Measurements from ENCODE around the gene C19orf53.

The C19orf53 gene

GRCh38 chr19:13807421-13808021 is 33.3 kb downstream of the C19orf53 start:
- H3K9ac ChIP-seq = no peak overlapping the region
- no peak overlapping the region for H3K4me2 ChIP-seq
- peaks cover 0 to 6% (median 0%) of the 10 kb centered on the region in 11 experiments; a peak in 2 of 22 replicates for H4K20me1 ChIP-seq
- H3K4me1 ChIP-seq = no peaks in the 10 kb centered on the region
- H3K27me3 ChIP-seq = no peaks in the 10 kb centered on the region
- peaks cover 69 to 96% (median 78%) of the 10 kb centered on the region in 11 experiments for H3K36me3 ChIP-seq
- H3K4me3 ChIP-seq = no peak overlapping the region
- TF ChIP-seq Cebpa-rat (IDR thresholded peaks at IDR 0.05) = no peak
- no peaks in the 10 kb centered on the region for H3K9me3 ChIP-seq (replicated peaks in 1 of 11)
- H3K27ac ChIP-seq = no peak overlapping the region

DNA sequence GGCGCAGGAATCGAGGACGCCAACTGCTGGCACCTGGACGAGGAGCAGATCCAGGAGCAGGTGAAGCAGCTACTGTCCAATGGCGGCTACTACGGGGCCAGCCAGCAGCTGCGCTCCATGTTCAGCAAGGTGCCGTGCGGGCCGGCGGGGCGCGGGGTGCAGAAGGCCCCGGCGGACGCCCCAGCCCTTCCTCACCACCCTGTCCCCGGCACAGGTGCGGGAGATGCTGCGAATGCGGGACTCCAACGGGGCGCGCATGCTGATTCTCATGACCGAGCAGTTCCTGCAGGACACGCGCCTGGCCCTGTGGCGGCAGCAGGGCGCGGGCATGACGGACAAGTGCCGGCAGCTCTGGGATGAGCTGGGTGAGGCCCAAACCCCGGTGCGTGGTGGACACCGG is 34.6 kb downstream of the C19orf53 start:
- Histone ChIP-seq H3K36me3 (peaks cover 73 to 100% (median 83%) of the 10 kb centered on the region in 11 experiments), H3K4me3 (no peak overlapping the region), H3K4me1 (peaks cover 0 to 1% (median 0%) of the 10 kb centered on the region in 10 experiments; a peak in 1 of 20 replicates), H3K9me3 (replicated peaks in 1 of 11) (0 out of 22 replicates have a peak, but pooled peaks cover 0 to 5% (median 0%) of the 10 kb centered on the region in 11 experiments), H3K4me2 (no peak overlapping the region), H3K9ac (no peak overlapping the region), H3K27me3 (no peaks in the 10 kb centered on the region), H4K20me1 (peaks cover 0 to 6% (median 0%) of the 10 kb centered on the region in 11 experiments; a peak in 2 of 22 replicates), H3K27ac (no peak overlapping the region)
- no peak for TF ChIP-seq Cebpa-rat (IDR thresholded peaks at IDR 0.05)

DNA sequence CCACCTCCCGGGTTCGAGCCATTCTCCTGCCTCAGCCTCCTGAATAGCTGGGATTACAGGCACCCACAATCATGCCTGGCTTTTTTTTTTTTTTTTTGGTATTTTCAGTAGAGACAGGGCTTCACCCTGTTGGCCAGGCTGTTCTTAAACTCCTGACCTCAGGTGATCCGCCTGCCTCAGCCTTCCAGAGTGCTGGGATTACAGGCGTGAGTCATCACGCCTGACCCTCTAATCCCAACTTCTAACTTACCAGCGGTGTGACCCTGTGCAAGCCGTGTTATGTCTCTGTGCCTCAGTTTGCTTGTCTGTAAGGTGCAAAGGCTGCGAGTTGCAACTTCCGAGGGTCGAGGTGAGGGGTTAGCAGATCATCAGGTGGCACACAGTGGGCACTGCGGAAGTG is 38.3 kb downstream of the C19orf53 start:
- H3K9me3 ChIP-seq (replicated peaks in 1 of 11) = 0 out of 22 replicates have a peak, but pooled peaks cover 0 to 5% (median 0%) of the 10 kb centered on the region in 11 experiments
- H3K4me2 ChIP-seq = no peak overlapping the region
- H3K9ac ChIP-seq = no peak overlapping the region
- H3K4me1 ChIP-seq = peaks cover 0 to 25% (median 13%) of the 10 kb centered on the region in 10 experiments; a peak in 16 of 20 replicates
- H3K4me3 ChIP-seq = no peak overlapping the region
- H3K27me3 ChIP-seq = no peaks in the 10 kb centered on the region
- no peak overlapping the region for H3K27ac ChIP-seq
- peaks cover 68 to 100% (median 86%) of the 10 kb centered on the region in 11 experiments for H3K36me3 ChIP-seq
- no peak for TF ChIP-seq Cebpa-rat (IDR thresholded peaks at IDR 0.05)
- peaks cover 0 to 6% (median 0%) of the 10 kb centered on the region in 11 experiments; a peak in 2 of 22 replicates for H4K20me1 ChIP-seq

DNA sequence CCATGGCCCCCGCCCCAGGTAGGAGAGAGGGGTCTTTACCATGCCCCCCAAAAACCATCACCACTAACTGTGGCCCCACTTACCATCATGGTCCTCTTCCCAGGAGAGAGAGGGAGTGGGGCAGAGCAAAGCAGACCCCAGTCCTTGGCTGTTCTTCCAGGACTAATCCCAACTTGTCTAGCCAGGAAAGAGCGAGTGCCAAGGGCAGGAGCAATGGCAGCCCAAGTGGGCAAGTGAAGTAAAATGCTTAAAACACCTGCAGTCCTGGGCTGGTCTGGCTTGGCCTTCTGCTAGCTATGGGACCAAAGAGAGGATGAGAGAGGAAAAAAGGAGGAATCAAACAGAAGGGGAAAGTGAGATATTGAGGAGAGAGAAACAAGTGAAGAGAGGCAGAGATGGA is 38.9 kb downstream of the C19orf53 start:
- H3K9ac ChIP-seq = no peak overlapping the region
- H4K20me1 ChIP-seq = peaks cover 0 to 6% (median 0%) of the 10 kb centered on the region in 11 experiments; a peak in 2 of 22 replicates
- H3K36me3 ChIP-seq = peaks cover 62 to 98% (median 82%) of the 10 kb centered on the region in 11 experiments
- H3K27me3 ChIP-seq = no peaks in the 10 kb centered on the region
- 0 out of 22 replicates have a peak, but pooled peaks cover 0 to 5% (median 0%) of the 10 kb centered on the region in 11 experiments for H3K9me3 ChIP-seq (replicated peaks in 1 of 11)
- TF ChIP-seq Cebpa-rat (IDR thresholded peaks at IDR 0.05) = no peak
- H3K4me3 ChIP-seq = no peak overlapping the region
- H3K27ac ChIP-seq = no peak overlapping the region
- H3K4me1 ChIP-seq = peaks cover 0 to 28% (median 15%) of the 10 kb centered on the region in 10 experiments; a peak in 16 of 20 replicates
- H3K4me2 ChIP-seq = no peak overlapping the region

DNA sequence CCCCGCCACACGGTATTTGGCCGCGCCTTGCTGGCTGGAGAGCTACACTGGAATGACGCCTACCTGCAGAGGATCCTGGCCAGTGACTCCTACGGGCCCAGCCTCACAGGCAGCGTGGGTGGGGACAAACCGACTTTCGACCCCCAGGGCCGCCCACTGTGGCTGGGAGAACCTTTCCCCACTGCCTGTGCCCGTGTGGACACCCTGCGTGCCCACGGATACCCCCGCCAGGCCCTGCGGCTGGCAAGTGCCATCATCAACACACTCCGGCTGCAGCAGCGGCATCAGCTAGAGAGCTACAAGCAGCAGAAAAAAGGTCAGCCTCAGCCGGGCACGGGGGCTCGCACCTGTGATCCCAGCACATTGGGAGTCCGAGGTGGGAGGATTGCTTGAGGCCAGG is 40.3 kb downstream of the C19orf53 start:
- H3K9ac ChIP-seq = no peak overlapping the region

DNA sequence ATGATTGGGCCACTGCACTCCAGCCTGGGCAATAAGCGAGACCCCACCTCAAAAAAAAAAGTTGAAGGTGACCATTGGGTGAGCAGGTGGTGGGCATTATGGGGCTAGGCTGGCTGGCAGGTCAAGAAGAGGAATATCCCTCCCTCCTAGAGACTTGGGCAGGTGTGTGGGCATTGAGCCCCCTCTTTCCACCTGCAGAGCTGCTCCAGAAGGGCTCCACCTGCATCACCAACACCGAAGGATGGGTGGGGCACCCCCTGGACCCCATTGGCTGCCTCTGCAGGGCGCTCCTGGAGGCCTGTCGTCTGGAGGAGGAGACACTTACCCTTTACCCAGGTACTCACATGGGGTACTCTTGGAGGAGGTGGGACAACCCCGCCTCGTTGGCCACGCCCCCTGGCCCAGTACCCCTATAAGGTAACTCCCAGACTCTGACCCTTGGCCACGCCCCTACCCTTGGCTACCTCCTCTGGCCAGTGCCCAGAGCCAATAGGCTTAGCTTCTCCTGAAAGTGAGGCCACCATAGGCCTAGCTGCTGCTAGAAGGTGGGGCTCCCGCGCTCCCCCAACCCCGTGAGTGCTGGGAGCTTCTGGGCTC is 42.9 kb downstream of the C19orf53 start:
- peak overlapping the region in 2 of 11 experiments; percentile 23 to 33; a peak in 3 of 22 replicates for H3K9ac ChIP-seq
- peaks cover 0 to 3% (median 0%) of the 10 kb centered on the region in 11 experiments; a peak in 1 of 22 replicates for H4K20me1 ChIP-seq
- no peak for TF ChIP-seq Cebpa-rat (IDR thresholded peaks at IDR 0.05)
- no peaks in the 10 kb centered on the region for H3K27me3 ChIP-seq
- H3K4me3 ChIP-seq = no peak overlapping the region
- 0 out of 22 replicates have a peak, but pooled peaks cover 0 to 5% (median 0%) of the 10 kb centered on the region in 11 experiments for H3K9me3 ChIP-seq (replicated peaks in 1 of 11)
- H3K4me2 ChIP-seq = peak overlapping the region; percentile 19 to 63 (median 45); a peak in 18 of 22 replicates
- H3K36me3 ChIP-seq = peaks cover 51 to 87% (median 61%) of the 10 kb centered on the region in 11 experiments
- H3K4me1 ChIP-seq = peaks cover under 1 to 30% (median 18%) of the 10 kb centered on the region in 10 experiments; a peak in 17 of 20 replicates
- no peak overlapping the region for H3K27ac ChIP-seq

More for the DNA sequence above, 40.3 kb downstream of the C19orf53 start:
- no peaks in the 10 kb centered on the region for H3K27me3 ChIP-seq
- peaks cover 50 to 92% (median 72%) of the 10 kb centered on the region in 11 experiments for H3K36me3 ChIP-seq
- H3K4me3 ChIP-seq = no peak overlapping the region
- no peaks in the 10 kb centered on the region; a peak in 1 of 22 replicates for H4K20me1 ChIP-seq
- H3K27ac ChIP-seq = no peak overlapping the region
- peaks cover 0 to 28% (median 15%) of the 10 kb centered on the region in 10 experiments; a peak in 16 of 20 replicates for H3K4me1 ChIP-seq
- 0 out of 22 replicates have a peak, but pooled peaks cover 0 to 5% (median 0%) of the 10 kb centered on the region in 11 experiments for H3K9me3 ChIP-seq (replicated peaks in 1 of 11)
- no peak overlapping the region for H3K4me2 ChIP-seq
- TF ChIP-seq Cebpa-rat (IDR thresholded peaks at IDR 0.05) = no peak

- Histone ChIP-seq H4K20me1 (peaks cover 0 to 3% (median 0%) of the 10 kb centered on the region in 11 experiments; a peak in 1 of 22 replicates), H3K4me3 (no peak overlapping the region), H3K36me3 (peaks cover 45 to 84% (median 63%) of the 10 kb centered on the region in 11 experiments), H3K9me3 (replicated peaks in 1 of 11) (0 out of 22 replicates have a peak, but pooled peaks cover 0 to 5% (median 0%) of the 10 kb centered on the region in 11 experiments), H3K4me2 (peak overlapping the region; percentile 19 to 63 (median 45); a peak in 19 of 22 replicates), H3K4me1 (peaks cover 7 to 37% (median 24%) of the 10 kb centered on the region in 10 experiments; a peak in 17 of 20 replicates), H3K27ac (no peak overlapping the region), H3K9ac (peak overlapping the region in 3 of 11 experiments; percentile 23 to 40 (median 33); a peak in 4 of 22 replicates), H3K27me3 (no peaks in the 10 kb centered on the region)
- TF ChIP-seq Cebpa-rat (IDR thresholded peaks at IDR 0.05) = no peak
Observed at GRCh38 chr19:13817615-13818371, 43.5 kb downstream of the C19orf53 start.

DNA sequence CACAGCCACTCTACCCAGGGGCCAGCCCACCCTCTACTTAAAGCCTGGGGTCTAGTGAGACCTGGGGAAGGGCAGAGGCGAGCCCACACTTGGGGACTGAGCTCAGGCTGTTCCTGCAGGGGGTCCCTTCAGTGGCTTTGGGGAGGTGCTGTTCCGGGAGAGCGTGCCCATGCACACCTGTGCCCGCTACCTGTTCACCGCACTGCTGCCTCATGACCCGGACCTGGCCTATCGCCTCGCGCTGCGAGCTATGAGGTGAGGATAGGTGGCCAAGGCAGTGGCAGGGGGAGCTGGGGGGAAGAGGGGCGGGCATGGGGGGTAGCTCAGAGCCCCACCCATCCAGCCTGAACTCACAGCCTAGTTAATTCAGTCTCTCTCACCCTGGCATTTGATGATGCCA is 45.0 kb downstream of the C19orf53 start:
- Histone ChIP-seq H3K4me1 (peaks cover 7 to 39% (median 30%) of the 10 kb centered on the region in 10 experiments; a peak in 17 of 20 replicates), H4K20me1 (peaks cover 0 to 8% (median 0%) of the 10 kb centered on the region in 11 experiments; a peak in 2 of 22 replicates), H3K27ac (no peak overlapping the region), H3K4me3 (no peak overlapping the region), H3K9ac (no peak overlapping the region), H3K4me2 (no peak overlapping the region), H3K9me3 (replicated peaks in 1 of 11) (no peaks in the 10 kb centered on the region), H3K36me3 (peaks cover 37 to 84% (median 63%) of the 10 kb centered on the region in 11 experiments), H3K27me3 (no peaks in the 10 kb centered on the region)
- no peak for TF ChIP-seq Cebpa-rat (IDR thresholded peaks at IDR 0.05)
